Endothelial cell of umbilical vein (primary cell): ENCODE results near the gene AGR2. TPM values are rescaled to one million over a fixed set of nuclear protein-coding genes. Genes with fewer than 3 reads are reported as not detected.

Experiments used
- BruUV-seq: library from RNA; stranded (reverse); fragments of 400-500 nt; replicated peaks from 2 replicates; lab custom pipeline; 2021; lab: Mats Ljungman, UMichigan
- CTCF ChIA-PET: fragments of 300-600, 350-600 bp; sonication (Branson Sonifier 250); formaldehyde crosslinking; loops from one replicate; lab custom pipeline; 2021; ENCODE audit warnings: antibody characterized with exemption, inconsistent platforms; lab: Charles Lee
- POLR2A ChIA-PET: fragments of 300-600, 350-600 bp; sonication (Branson Sonifier 250); formaldehyde crosslinking; loops from one replicate; lab custom pipeline; 2021; ENCODE audit warnings: antibody characterized with exemption, inconsistent platforms; lab: Charles Lee
- DNase-seq: peaks from one replicate; pipeline ENCODE4 v3.0.0-alpha.2; 2011; ENCODE audit warnings: low read depth, low spot score
- FAIRE-seq: peaks from 2 replicates; lab custom pipeline; 2011; peaks lifted over from hg19 to GRCh38; lab: Jason Lieb, UNC
- H2AFZ ChIP-seq: 2 replicates; pipeline ENCODE4 v1.6.0; 2012; ENCODE audit warnings: low read depth, low read length, control low read depth, inconsistent platforms
- H3K27ac ChIP-seq: 2 replicates; pipeline ENCODE4 v1.5.1; 2011; ENCODE audit warnings: low read depth, mild to moderate bottlenecking, control low read depth, low read length, moderate library complexity; ENCODE audit not compliant: insufficient read depth
- H3K27me3 ChIP-seq, 2 experiments: 2 replicates each; pipeline versions ENCODE4 v1.6.0 to v1.6.1; 2011; ENCODE audit warnings: low read length in 2 of 2, mixed read lengths in 1 of 2; ENCODE audit not compliant: control insufficient read depth in 2 of 2, insufficient read depth in 2 of 2
- H3K36me3 ChIP-seq, 2 experiments: 2 replicates in 1 of 2; 3 replicates in 1 of 2; pipeline ENCODE4 v1.5.1; 2011; ENCODE audit warnings: low read length in 2 of 2, mild to moderate bottlenecking in 1 of 2, moderate library complexity in 1 of 2; ENCODE audit not compliant: control insufficient read depth in 2 of 2, insufficient read depth in 2 of 2; ENCODE audit errors: extremely low read depth in 1 of 2
- H3K4me1 ChIP-seq: 3 replicates; pipeline ENCODE4 v1.5.1; 2011; ENCODE audit warnings: mild to moderate bottlenecking, low read length; ENCODE audit not compliant: control insufficient read depth, insufficient read depth; ENCODE audit errors: extremely low read depth
- H3K4me2 ChIP-seq: 2 replicates; pipeline ENCODE4 v1.6.1; 2011; ENCODE audit warnings: low read length, control low read depth, mixed read lengths; ENCODE audit not compliant: insufficient read depth
- H3K4me3 ChIP-seq, 3 experiments: fragments of 200-600 bp in 1 of 3; sonication (generic), shearing (Covaris generic) in 1 of 3; replicated peaks in 1 of 3; 2 replicates each; pipeline ENCODE4 v1.5.1; 2011 to 2016; ENCODE audit warnings: control low read depth in 3 of 3, low read length in 3 of 3, mild to moderate bottlenecking in 2 of 3, inconsistent platforms in 1 of 3, low read depth in 1 of 3, moderate library complexity in 1 of 3; ENCODE audit not compliant: insufficient read depth in 1 of 3
- H3K79me2 ChIP-seq: 2 replicates; pipeline ENCODE4 v1.6.0; 2012; ENCODE audit warnings: low read length, inconsistent platforms; ENCODE audit not compliant: control insufficient read depth, insufficient read depth
- H3K9ac ChIP-seq: replicated peaks from 2 replicates; pipeline ENCODE3; 2011; ENCODE audit warnings: low read length, control low read depth; ENCODE audit not compliant: insufficient read depth; ENCODE audit errors: extremely low read depth
- H3K9me1 ChIP-seq: replicated peaks from 3 replicates; pipeline ENCODE4 v1.6.0; 2011; ENCODE audit warnings: mild to moderate bottlenecking, low read length; ENCODE audit not compliant: control insufficient read depth, insufficient read depth; ENCODE audit errors: extremely low read depth
- H3K9me3 ChIP-seq: replicated peaks from 2 replicates; pipeline ENCODE4 v1.5.1; 2012; ENCODE audit warnings: low read length, inconsistent platforms; ENCODE audit not compliant: control insufficient read depth, insufficient read depth
- H4K20me1 ChIP-seq: replicated peaks from 2 replicates; pipeline ENCODE3; 2011; ENCODE audit warnings: mild to moderate bottlenecking, low read length; ENCODE audit not compliant: control insufficient read depth, insufficient read depth; ENCODE audit errors: extremely low read depth
- CTCF ChIP-seq, 2 donors: IDR thresholded peaks; 1 replicate in 1 of 2; 2 replicates in 1 of 2; pipeline ENCODE4 v1.5.1; 2011; ENCODE audit warnings: low read length in 2 of 2, mild to moderate bottlenecking in 2 of 2, moderate library complexity in 2 of 2, control low read depth in 1 of 2, inconsistent platforms in 1 of 2, low read depth in 1 of 2; ENCODE audit not compliant: insufficient read depth in 1 of 2; ENCODE audit errors: extremely low read depth in 1 of 2
- EZH2 ChIP-seq: IDR thresholded peaks from 2 replicates; pipeline ENCODE4 v1.6.1; 2012; ENCODE audit warnings: borderline replicate concordance, low read depth, mild to moderate bottlenecking, moderate library complexity, low read length, inconsistent platforms; ENCODE audit not compliant: severe bottlenecking
- FOS ChIP-seq: IDR thresholded peaks from 2 replicates; pipeline ENCODE4 v1.6.1; 2011; ENCODE audit warnings: mild to moderate bottlenecking, low read length, moderate library complexity, borderline replicate concordance; ENCODE audit not compliant: insufficient read depth
- GATA2 ChIP-seq: IDR thresholded peaks from 2 replicates; pipeline ENCODE4 v1.7.0; 2011; ENCODE audit warnings: low read depth, mild to moderate bottlenecking, moderate library complexity, mixed read lengths, low read length; ENCODE audit not compliant: insufficient read length, insufficient read depth
- JUN ChIP-seq: IDR thresholded peaks from 2 replicates; pipeline ENCODE4 v1.6.1; 2011; ENCODE audit warnings: borderline replicate concordance, low read depth; ENCODE audit not compliant: insufficient read length, insufficient read depth
- MAX ChIP-seq: IDR thresholded peaks from 2 replicates; pipeline ENCODE4 v1.6.1; 2011; ENCODE audit not compliant: insufficient read depth, insufficient read length
- MYC ChIP-seq: IDR thresholded peaks from one replicate; pipeline ENCODE4 v1.6.1; 2011; ENCODE audit warnings: mild to moderate bottlenecking, low read depth, low read length
- POLR2A ChIP-seq: IDR thresholded peaks from 2 replicates; pipeline ENCODE4 v1.6.1; 2012; ENCODE audit warnings: low read depth, mild to moderate bottlenecking, control low read depth, low read length
- POLR2AphosphoS5 ChIP-seq: IDR thresholded peaks from 2 replicates; pipeline ENCODE4 v1.6.1; 2012; ENCODE audit warnings: low read depth, mild to moderate bottlenecking, control low read depth, low read length, moderate library complexity; ENCODE audit not compliant: insufficient read depth
- dilution Hi-C: fragments of 300-500 bp; cut with MboI; formaldehyde crosslinking; loops from one replicate; pipeline ENCODE4 v1.15.0; 2019; ENCODE audit warnings: low sequenced_read_pairs; ENCODE audit not compliant: extremely low pct_ligation_motif_present
- intact Hi-C: fragments of 100-400 bp; cut with micrococcal nuclease; formaldehyde crosslinking; loops from one replicate; pipeline ENCODE4 v1.10.0; 2022
- polyA plus RNA-seq, 4 experiments: library from polyadenylated mRNA; depleted of rRNA in 3 of 4; stranded (reverse) in 3 of 4; unstranded in 1 of 4; fragments of >200 nt; gene quantifications; 2 replicates each; pipeline versions ENCODE4 v1.2.1 to v1.2.3, GENCODE V29; 2011 to 2012; ENCODE audit warnings: missing spikeins in 1 of 4
- total RNA-seq: library from RNA; stranded (reverse); gene quantifications from 2 replicates; pipeline ENCODE4 v1.2.3, GENCODE V29; 2021

The AGR2 gene
- total and polyA plus RNA-seq, 2 donors (not counting 3 experiments of a cell fraction or from before 2014, with no cell fraction given) = not detected

GRCh38 chr7:16795624-16796023 is 9.2 kb downstream of the AGR2 start:
- no peaks in the 10 kb centered on the region for H3K4me1 ChIP-seq
- no TSS peak for BruUV-seq
- H3K9me1 ChIP-seq = no peaks in the 10 kb centered on the region
- no peak for TF ChIP-seq CTCF (IDR thresholded peaks at IDR 0.05; ENCODE audit: extremely low read depth in 1 of 2, insufficient read depth in 1 of 2, low read depth in 1 of 2, low read length in 2 of 2)
- no peak for TF ChIP-seq MAX
- TF ChIP-seq EZH2 = no peak
- no peak for TF ChIP-seq POLR2A
- no peak for TF ChIP-seq JUN
- no peaks in the 10 kb centered on the region for H3K36me3 ChIP-seq
- FAIRE-seq = no peak
- H3K4me2 ChIP-seq = no peak overlapping the region
- H3K27ac ChIP-seq = no peak overlapping the region
- H3K4me3 ChIP-seq = no peak overlapping the region
- no peaks in the 10 kb centered on the region for H3K9me3 ChIP-seq
- peaks cover 2 to 15% of the 10 kb centered on the region in 2 experiments for H3K27me3 ChIP-seq
- intact Hi-C loops = no loop called here
- H3K9ac ChIP-seq = no peak overlapping the region
- no peak for DNase-seq
- H3K79me2 ChIP-seq = no peaks in the 10 kb centered on the region
- dilution Hi-C loops = no loop called here
- ChIA-PET POLR2A (no interaction called here), CTCF (interaction anchor here (1.2 kb wide), 1 partner anchor 100 kb away, joined by 4 read pairs; no protein-coding TSS in a partner anchor)
- no peaks in the 10 kb centered on the region for H4K20me1 ChIP-seq
- H2AFZ ChIP-seq = no peak overlapping the region

- TF ChIP-seq MAX (no peak), POLR2A (no peak), POLR2AphosphoS5 (no peak), EZH2 (no peak), GATA2 (no peak), MYC (no peak), CTCF (IDR thresholded peaks at IDR 0.05; ENCODE audit: extremely low read depth in 1 of 2, insufficient read depth in 1 of 2, low read depth in 1 of 2, low read length in 2 of 2) (no peak), FOS (no peak), JUN (no peak)
- no peak overlapping the region for H3K4me2 ChIP-seq
- intact Hi-C loops = no loop called here
- H3K4me1 ChIP-seq = no peaks in the 10 kb centered on the region
- BruUV-seq = no TSS peak
- H2AFZ ChIP-seq = no peak overlapping the region
- no peaks in the 10 kb centered on the region for H3K9me3 ChIP-seq
- H3K36me3 ChIP-seq = no peaks in the 10 kb centered on the region
- dilution Hi-C loops = no loop called here
- H3K9ac ChIP-seq = no peak overlapping the region
- no peak overlapping the region for H3K4me3 ChIP-seq
- DNase-seq (no peak), FAIRE-seq (no peak)
- H3K79me2 ChIP-seq = no peaks in the 10 kb centered on the region
- no peaks in the 10 kb centered on the region for H4K20me1 ChIP-seq
- ChIA-PET CTCF (interaction anchor here (1.2 to 1.7 kb wide), 2 partner anchors 12 to 100 kb away, joined by 4 to 9 read pairs; no protein-coding TSS in a partner anchor), POLR2A (no interaction called here)
- peaks cover 2 to 15% of the 10 kb centered on the region in 2 experiments for H3K27me3 ChIP-seq
- H3K27ac ChIP-seq = no peak overlapping the region
- no peaks in the 10 kb centered on the region for H3K9me1 ChIP-seq
Observed at GRCh38 chr7:16794986-16795385, 9.8 kb downstream of the AGR2 start.
